Glutamatergic neuron (in vitro differentiated cells): ENCODE data around the gene NEAT1. TPM values are rescaled to one million over a fixed set of nuclear protein-coding genes. Genes with fewer than 3 reads are reported as not detected.
A peak's percentile ranks its signal among the peaks of the same experiment; 100 is the strongest.

Source experiments
- DNase-seq: peaks from one replicate; pipeline ENCODE4 v3.0.0; 2022
- H3K27ac Mint-ChIP-seq: one replicate; pipeline ENCODE4 v1.8.0; 2020; ENCODE audit warnings: mild to moderate bottlenecking, mixed read lengths, inconsistent platforms; ENCODE audit not compliant: unreplicated experiment
- H3K27me3 Mint-ChIP-seq: one replicate; pipeline ENCODE4 v1.8.0; 2020; ENCODE audit warnings: mild to moderate bottlenecking, moderate library complexity, mixed read lengths, inconsistent platforms; ENCODE audit not compliant: unreplicated experiment
- H3K36me3 Mint-ChIP-seq: one replicate; pipeline ENCODE4 v1.8.0; 2020; ENCODE audit warnings: mild to moderate bottlenecking, mixed read lengths, inconsistent platforms; ENCODE audit not compliant: unreplicated experiment
- H3K4me1 Mint-ChIP-seq: one replicate; pipeline ENCODE4 v1.8.0; 2020; ENCODE audit warnings: mild to moderate bottlenecking, low read depth, mixed read lengths, inconsistent platforms; ENCODE audit not compliant: unreplicated experiment
- H3K4me3 Mint-ChIP-seq: one replicate; pipeline ENCODE4 v1.8.0; 2020; ENCODE audit warnings: mild to moderate bottlenecking, mixed read lengths, inconsistent platforms; ENCODE audit not compliant: unreplicated experiment
- H3K9me3 Mint-ChIP-seq: one replicate; pipeline ENCODE4 v1.8.0; 2020; ENCODE audit warnings: mild to moderate bottlenecking, moderate library complexity, mixed read lengths, inconsistent platforms; ENCODE audit not compliant: unreplicated experiment
- total RNA-seq: library from RNA; stranded (reverse); fragmentation: NEBNext Ultra II Directional; extraction: Animal tissue kit (Norgen Biotek cat#: 25700); gene quantifications from one replicate; pipeline ENCODE4 v1.2.1, GENCODE V29; 2021; ENCODE audit not compliant: unreplicated experiment
- TF ChIP-seq, protein P1 (sequence below): fragments of 200-600 bp; sonication (generic); IDR thresholded peaks from one replicate; pipeline ENCODE4 v1.5.0; 2021; ENCODE audit not compliant: partially characterized antibody, unreplicated experiment

Gene NEAT1
- total RNA-seq, 1 donor from 2014 or later = 107 TPM

DNA sequence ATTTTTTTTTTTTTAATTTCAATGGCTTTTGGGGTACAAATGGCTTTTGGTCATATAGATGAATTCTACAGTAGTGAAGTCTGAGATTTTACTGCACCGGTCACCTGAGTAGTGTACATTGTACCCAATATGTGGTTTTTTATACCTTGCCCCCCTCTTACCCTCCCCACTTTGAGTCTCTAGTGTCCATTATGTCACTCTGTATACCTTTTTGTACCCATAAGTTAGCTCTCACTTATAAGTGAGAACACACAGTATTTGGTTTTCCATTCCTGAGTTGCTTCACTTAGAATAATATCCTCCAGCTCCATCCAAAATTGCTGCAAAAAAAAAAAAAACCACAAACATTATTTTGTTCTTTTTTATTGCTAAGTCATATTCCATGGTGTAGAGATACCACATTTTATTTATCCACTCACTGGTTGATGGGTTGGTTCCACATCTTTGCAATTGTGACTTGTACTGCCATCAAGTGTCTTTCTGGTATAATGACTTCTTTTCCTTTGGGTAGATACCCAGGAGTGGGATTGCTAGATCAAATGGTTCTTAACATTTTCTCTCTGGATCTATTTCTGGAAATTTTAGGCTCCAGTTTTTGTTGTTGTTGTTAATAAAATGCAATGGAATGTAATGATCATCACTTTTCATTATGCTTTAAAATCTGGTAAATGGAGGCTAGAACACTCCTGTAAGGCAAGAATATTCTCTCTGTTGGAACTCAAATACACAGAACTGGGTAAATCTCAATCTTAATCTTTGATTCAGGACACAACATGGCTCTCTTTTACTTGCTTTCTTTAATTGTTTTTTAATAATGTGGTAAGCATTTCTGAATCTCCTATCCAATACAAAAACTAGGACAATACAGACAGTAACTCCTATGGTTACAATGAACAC, 10.3 kb downstream of the NEAT1 start:
- H3K4me3 Mint-ChIP-seq = peak overlapping the region; percentile 11
- DNase-seq = no peak
- TF ChIP-seq, protein P1, sequence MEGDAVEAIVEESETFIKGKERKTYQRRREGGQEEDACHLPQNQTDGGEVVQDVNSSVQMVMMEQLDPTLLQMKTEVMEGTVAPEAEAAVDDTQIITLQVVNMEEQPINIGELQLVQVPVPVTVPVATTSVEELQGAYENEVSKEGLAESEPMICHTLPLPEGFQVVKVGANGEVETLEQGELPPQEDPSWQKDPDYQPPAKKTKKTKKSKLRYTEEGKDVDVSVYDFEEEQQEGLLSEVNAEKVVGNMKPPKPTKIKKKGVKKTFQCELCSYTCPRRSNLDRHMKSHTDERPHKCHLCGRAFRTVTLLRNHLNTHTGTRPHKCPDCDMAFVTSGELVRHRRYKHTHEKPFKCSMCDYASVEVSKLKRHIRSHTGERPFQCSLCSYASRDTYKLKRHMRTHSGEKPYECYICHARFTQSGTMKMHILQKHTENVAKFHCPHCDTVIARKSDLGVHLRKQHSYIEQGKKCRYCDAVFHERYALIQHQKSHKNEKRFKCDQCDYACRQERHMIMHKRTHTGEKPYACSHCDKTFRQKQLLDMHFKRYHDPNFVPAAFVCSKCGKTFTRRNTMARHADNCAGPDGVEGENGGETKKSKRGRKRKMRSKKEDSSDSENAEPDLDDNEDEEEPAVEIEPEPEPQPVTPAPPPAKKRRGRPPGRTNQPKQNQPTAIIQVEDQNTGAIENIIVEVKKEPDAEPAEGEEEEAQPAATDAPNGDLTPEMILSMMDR = no peak
- peaks cover 9% of the 10 kb centered on the region for H3K4me1 Mint-ChIP-seq
- no peaks in the 10 kb centered on the region for H3K36me3 Mint-ChIP-seq
- no peak overlapping the region for H3K27ac Mint-ChIP-seq
- H3K9me3 Mint-ChIP-seq = peaks cover 4% of the 10 kb centered on the region
- no peaks in the 10 kb centered on the region for H3K27me3 Mint-ChIP-seq

DNA sequence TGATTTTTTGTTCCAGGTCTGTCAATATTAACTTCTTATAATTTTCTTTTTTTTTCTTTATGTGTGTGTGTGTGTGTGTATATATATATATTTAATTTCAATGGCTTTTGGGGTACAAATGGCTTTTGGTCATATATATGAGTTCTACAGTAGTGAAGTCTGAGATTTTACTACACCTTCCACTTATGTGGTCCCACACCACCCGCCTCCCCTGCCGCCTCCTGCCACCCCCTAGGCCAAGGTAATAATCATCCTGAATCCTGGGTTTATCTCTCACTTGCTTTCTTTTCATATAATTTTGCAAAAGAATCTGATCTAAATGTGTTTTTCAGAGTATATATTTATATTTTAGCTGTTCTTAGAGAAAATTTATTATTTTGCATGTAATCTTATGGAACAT, 11.1 kb downstream of the NEAT1 start:
- Mint-ChIP-seq H3K27me3 (no peaks in the 10 kb centered on the region), H3K27ac (no peak overlapping the region), H3K36me3 (no peaks in the 10 kb centered on the region), H3K9me3 (peaks cover 4% of the 10 kb centered on the region), H3K4me1 (peaks cover 8% of the 10 kb centered on the region), H3K4me3 (no peak overlapping the region)
- TF ChIP-seq, protein P1 = no peak
- DNase-seq = no peak

DNA sequence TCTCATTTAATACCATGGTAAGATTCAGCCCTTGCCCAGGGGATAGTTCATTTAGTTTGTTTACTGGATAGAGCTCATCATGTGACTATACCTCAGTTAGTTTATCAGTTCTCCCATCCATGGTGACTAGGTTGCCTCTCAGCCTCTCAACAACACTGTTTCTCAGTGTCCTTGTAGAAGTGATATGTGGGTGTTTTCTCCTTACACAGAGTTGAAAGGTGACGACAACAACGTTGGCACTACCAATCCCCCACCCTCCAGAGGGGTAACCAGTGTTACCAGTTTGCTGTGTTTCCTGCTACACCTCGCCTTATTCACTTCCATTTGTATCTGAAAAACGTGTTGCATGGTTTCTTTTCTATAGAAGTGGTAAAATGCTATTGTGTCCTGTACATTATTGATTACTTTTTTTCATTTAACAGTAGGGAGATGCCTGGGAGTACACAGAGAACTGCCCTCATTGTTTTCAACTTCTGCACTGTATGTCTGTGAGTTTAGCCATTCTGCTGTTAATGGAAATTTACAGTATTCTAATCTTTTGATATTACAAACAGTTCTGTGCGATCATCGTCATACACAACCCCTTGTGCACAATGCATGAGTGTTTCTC, 11.6 kb downstream of the NEAT1 start:
- H3K4me3 Mint-ChIP-seq = no peak overlapping the region
- TF ChIP-seq, protein P1 = no peak
- H3K36me3 Mint-ChIP-seq = no peaks in the 10 kb centered on the region
- H3K27me3 Mint-ChIP-seq = no peaks in the 10 kb centered on the region
- no peak overlapping the region for H3K27ac Mint-ChIP-seq
- no peak for DNase-seq
- peaks cover 6% of the 10 kb centered on the region for H3K4me1 Mint-ChIP-seq
- peaks cover 4% of the 10 kb centered on the region for H3K9me3 Mint-ChIP-seq

DNA sequence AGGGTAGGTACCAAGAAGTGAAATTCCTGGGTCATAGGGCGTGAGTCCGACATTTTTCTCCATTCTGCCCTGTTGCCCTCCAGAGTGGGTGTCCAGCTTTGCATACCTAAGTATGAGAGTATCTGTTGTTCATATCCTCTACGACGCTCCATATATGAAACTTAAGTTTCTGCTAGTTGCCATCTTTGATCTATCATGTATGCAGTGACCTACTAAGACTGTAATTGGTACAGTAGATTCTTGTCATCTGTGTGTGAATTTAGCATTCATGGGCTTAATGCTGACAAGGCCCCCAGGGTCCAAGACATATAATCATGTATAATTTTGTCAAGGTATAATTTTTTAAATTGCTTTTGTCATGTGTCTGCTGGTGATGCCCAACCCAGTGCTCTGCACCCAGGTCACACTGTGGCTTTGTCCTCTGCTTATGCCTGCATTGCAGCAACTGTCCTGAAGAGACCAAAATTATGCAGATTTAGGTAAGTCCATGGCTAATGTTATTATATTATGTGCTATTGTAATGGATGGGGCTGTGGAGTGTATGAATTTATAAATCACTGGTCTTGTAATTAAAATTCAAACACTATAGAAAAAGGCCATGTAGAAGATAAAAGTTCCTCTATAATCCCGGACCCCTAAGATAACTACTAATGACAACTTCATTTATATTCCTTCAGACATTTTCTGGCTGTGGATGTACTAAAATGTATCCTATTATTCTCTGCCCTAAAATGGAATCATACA, 12.2 kb downstream of the NEAT1 start:
- DNase-seq = no peak
- peaks cover 4% of the 10 kb centered on the region for H3K4me1 Mint-ChIP-seq
- no peak overlapping the region for H3K27ac Mint-ChIP-seq
- H3K36me3 Mint-ChIP-seq = no peaks in the 10 kb centered on the region
- no peak overlapping the region for H3K4me3 Mint-ChIP-seq
- H3K27me3 Mint-ChIP-seq = no peaks in the 10 kb centered on the region
- H3K9me3 Mint-ChIP-seq = peaks cover 2% of the 10 kb centered on the region
- TF ChIP-seq, protein P1 = no peak
